Muscle layer of duodenum (tissue), 2 donors: ENCODE data around the gene PDE4A.
"Not testable (repeated sequence)": the region's sequence is repeated elsewhere in the genome, so short reads cannot be mapped to it uniquely, and the experiment has no call there.

Source experiments
- H3K27ac ChIP-seq: one replicate; pipeline ENCODE4 v1.7.0; 2013; ENCODE audit warnings: mild to moderate bottlenecking, low read length
- H3K27me3 ChIP-seq: one replicate; pipeline ENCODE4 v1.7.0; 2013; ENCODE audit warnings: low read depth, mild to moderate bottlenecking, control low read depth, low read length
- H3K36me3 ChIP-seq, 2 donors: one replicate each; pipeline ENCODE4 v1.7.0; 2013; ENCODE audit warnings: low read length in 2 of 2, control low read depth in 1 of 2, mild to moderate bottlenecking in 1 of 2; ENCODE audit not compliant: insufficient read depth in 2 of 2, control insufficient read depth in 1 of 2
- H3K4me1 ChIP-seq, 2 donors: one replicate each; pipeline ENCODE4 v1.7.0; 2013; ENCODE audit warnings: low read length in 2 of 2, mild to moderate bottlenecking in 2 of 2, control low read depth in 1 of 2, moderate library complexity in 1 of 2; ENCODE audit not compliant: insufficient read depth in 2 of 2, control insufficient read depth in 1 of 2
- H3K4me3 ChIP-seq, 2 donors: one replicate each; pipeline ENCODE4 v1.7.0; 2013; ENCODE audit warnings: low read length in 2 of 2, low read depth in 1 of 2, mild to moderate bottlenecking in 1 of 2
- H3K9me3 ChIP-seq, 2 donors: one replicate each; pipeline ENCODE4 v1.7.0; 2013; ENCODE audit warnings: low read length in 2 of 2, control low read depth in 1 of 2, mild to moderate bottlenecking in 1 of 2; ENCODE audit not compliant: control insufficient read depth in 1 of 2
- donor health status: healthy.

Gene PDE4A

DNA sequence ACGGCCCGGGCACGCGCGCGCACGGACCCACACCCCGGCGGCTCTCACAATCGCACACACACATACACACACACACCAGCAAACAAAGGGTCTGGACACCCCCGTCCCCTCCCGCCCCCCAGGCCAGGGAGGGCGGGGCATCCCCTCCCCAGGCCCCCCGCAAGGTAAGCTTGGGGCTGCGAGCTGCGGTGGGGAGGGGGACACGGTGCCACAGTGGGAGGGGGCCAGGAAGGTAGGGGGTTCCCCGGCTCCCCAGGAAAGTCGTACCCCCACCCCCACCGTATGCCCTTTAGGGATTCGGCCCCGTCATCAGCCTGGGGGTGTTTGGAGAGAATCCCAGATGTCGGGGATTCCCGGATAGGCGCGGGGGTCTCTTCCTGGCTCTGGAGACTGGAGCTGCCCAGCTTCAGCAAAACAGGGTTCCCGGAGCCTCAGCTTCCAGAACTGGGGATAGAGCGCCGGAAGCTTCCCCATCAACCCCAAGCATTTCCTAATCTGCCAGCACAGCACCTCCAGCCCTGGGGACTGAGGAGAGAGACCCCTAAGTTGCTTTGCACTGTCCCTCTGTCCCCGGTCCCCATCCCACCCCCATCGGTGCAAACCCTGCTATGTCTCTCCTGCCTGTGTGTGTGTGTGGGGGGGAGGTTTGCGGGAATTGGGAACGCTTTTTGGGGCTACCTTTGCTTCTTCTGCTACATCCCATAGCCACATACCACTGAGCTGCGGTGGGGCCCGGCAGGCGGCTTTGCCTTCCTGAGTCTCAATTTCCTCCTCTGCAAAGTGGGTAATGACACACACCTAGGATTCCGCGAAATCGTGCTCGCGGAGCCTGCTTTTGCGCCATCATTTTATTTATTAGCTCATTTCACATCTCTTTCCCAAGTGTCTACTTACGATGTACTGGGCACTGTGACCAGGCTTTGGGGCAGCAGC, 15.2 kb upstream of the PDE4A start:
- H3K27ac ChIP-seq: no peak overlapping the region
- H3K4me1 ChIP-seq: peaks cover 0 to 37% of the 10 kb centered on the region in 2 donors

DNA sequence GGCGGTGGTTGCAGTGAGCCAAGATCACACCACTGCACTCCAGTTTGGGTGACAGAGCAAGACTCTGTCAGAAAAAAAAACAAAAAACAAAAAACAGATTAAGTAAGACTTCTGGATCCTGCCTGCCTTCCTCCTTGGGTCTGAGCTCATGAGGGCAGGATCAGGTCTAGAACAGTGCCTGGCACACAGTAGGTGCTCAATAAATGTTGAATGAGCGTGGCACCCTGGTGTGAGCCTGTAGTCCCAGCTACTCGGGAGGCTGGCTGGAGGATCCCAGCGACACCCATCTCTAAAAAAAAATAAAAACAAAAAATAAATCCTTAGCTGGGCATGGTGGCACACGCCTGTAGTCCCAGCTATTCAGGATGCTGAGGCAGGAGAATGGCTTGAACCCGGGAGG, 14.1 kb upstream of the PDE4A start:
- no peaks in the 10 kb centered on the region for H3K27me3 ChIP-seq
- H3K4me3 ChIP-seq: no peak overlapping the region
- no peaks in the 10 kb centered on the region for H3K36me3 ChIP-seq
- H3K4me1 ChIP-seq: peaks cover 0 to 30% of the 10 kb centered on the region in 2 donors
- no peaks in the 10 kb centered on the region for H3K9me3 ChIP-seq
- no peak overlapping the region for H3K27ac ChIP-seq

More for the DNA sequence above, 15.2 kb upstream of the PDE4A start:
- H3K9me3 ChIP-seq: no peaks in the 10 kb centered on the region
- no peaks in the 10 kb centered on the region for H3K36me3 ChIP-seq
- H3K4me3 ChIP-seq: peak overlapping the region in 1 of 2 donors; percentile 98
- H3K27me3 ChIP-seq: no peaks in the 10 kb centered on the region

DNA sequence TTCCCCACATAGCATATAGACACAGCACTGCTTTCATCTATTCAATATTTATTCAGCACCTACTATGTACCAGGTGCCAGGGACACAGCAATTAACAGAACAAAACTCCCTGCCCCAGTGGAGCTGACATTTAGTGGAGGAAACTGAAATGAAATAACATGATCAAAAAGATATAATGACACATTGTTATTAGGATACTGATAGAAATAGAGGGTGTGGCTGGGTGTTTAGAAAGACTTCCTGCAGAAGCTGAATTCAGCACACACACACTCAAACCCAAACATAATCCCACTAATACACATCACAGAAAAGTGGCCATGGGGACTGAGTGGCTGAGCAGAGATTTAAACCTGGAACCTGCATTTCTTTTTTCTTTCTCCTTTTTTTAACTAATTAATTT, 13.2 kb upstream of the PDE4A start:
- H3K27me3 ChIP-seq: no peaks in the 10 kb centered on the region
- H3K9me3 ChIP-seq: no peaks in the 10 kb centered on the region
- H3K4me1 ChIP-seq: peaks cover 0 to 21% of the 10 kb centered on the region in 2 donors
- H3K27ac ChIP-seq: no peak overlapping the region
- no peaks in the 10 kb centered on the region for H3K36me3 ChIP-seq
- no peak overlapping the region for H3K4me3 ChIP-seq

DNA sequence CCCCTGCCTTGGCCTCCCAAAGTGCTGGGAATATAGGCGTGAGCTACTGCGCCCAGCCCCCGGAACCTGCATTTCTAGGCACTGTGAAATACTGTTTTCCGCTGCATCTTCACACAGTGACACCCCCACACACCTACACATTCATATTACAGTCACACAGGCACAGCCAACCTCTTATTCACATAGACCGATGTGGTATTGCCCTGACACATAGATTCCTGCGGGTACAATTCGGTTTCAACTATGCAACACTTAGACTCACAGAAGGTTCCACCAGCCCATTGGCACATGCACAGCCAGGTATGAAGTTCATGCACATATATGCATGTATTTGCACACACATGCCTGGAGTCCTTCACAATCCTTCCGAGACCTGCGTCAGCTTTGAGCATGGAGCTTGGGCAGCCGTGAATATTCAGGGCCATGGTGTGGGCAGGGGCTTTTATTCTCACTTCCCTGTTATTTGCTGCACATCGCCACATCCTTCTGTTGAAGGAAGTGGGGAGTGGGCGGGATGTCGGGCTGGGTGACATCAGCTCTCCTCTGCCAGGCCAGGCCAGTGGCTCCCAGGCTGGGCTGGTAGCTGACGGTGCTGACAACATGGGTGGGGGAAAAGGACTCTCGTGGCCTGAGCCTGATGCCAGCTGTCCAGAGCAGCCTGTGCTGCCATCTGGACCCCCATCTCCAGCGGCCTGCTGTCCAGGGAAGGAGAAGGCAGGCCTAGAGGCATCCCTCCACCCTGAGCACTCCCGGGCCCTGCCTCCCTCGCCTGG, 11.6 kb upstream of the PDE4A start:
- no peaks in the 10 kb centered on the region for H3K9me3 ChIP-seq
- H3K4me3 ChIP-seq: no peak overlapping the region
- no peaks in the 10 kb centered on the region for H3K36me3 ChIP-seq
- peaks cover 0 to 13% of the 10 kb centered on the region in 2 donors for H3K4me1 ChIP-seq
- no peaks in the 10 kb centered on the region for H3K27me3 ChIP-seq
- no peak overlapping the region for H3K27ac ChIP-seq

DNA sequence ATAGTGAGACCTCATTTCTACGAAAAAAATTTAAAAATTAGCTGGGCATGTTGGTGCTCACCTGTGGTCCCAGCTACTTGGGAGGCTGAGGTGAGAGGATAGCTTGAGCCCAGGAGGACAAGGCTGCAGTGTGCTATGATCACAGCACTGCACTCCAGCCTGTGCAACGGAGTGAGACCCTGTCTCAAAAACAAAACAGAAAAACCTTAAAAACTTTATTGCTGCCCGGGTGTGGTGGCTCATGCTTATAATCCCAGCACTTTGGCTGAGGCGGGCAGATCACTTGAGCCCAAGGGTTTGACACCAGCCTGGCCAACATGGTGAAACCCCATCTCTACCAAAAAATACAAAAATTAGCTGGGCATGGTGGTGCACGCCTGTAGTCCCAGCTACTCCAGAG, 9.1 kb upstream of the PDE4A start:
- H3K9me3 ChIP-seq, H3K36me3 ChIP-seq, H3K27ac ChIP-seq, H3K4me1 ChIP-seq, H3K27me3 ChIP-seq, H3K4me3 ChIP-seq: not testable (repeated sequence)

DNA sequence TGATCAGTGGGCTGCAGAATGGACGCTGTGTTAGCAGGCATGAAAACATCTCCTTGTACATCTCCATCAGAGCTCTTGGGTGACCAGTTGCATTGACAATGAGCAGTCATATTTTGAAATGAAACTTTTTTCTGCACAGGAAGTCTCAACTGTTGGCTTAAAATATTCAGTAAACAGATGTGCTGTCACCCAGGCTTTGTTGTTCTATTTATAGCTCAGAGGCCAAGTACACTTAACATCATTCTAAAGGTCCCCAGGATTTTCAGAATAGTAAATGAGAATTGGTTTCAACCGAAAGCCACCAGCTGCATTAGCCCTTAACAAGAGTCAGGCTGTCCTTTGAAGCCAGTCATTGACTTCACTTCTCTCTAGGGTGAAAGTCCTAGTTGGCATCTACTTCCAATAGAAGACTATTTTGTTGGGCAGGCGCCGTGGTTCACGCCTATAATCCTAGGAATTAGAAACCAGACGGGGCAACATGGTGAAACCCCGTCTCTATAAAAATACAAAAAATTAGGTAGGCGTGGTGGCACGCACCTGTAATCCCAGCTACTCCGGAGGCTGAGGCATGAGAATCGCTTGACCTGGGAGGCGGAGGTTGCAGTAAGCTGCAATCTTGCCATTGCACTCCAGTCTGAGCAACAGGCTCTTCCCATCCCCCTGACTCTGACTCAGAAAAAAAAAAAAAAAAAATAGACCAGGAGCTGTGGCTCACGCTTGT, 7.9 kb upstream of the PDE4A start:
- H3K9me3 ChIP-seq: no peaks in the 10 kb centered on the region
- no peak overlapping the region for H3K4me3 ChIP-seq
- peaks cover 0 to 12% of the 10 kb centered on the region in 2 donors for H3K4me1 ChIP-seq
- H3K27ac ChIP-seq: no peak overlapping the region
- H3K36me3 ChIP-seq: no peaks in the 10 kb centered on the region
- H3K27me3 ChIP-seq: peaks cover 7% of the 10 kb centered on the region

DNA sequence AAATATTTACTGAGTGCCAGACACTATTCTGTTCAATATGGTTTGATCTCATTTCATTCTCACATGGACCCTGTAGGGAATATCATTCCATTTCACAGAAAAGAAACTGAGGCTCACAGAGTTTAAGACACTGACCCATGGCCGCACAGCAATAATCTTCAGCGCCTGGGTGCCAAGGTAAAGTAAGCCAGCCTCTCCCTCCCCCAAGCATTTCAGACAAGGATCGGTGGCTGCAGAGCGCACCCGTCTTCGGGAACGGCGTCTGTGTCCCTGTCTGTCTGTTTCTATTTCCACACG, 4.3 kb upstream of the PDE4A start:
- H3K9me3 ChIP-seq: no peaks in the 10 kb centered on the region
- H3K27me3 ChIP-seq: peaks cover 33% of the 10 kb centered on the region
- H3K27ac ChIP-seq: no peak overlapping the region
- H3K4me3 ChIP-seq: peak overlapping the region in 1 of 2 donors; percentile 54
- H3K36me3 ChIP-seq: no peaks in the 10 kb centered on the region
- peaks cover 0 to 37% of the 10 kb centered on the region in 2 donors for H3K4me1 ChIP-seq

DNA sequence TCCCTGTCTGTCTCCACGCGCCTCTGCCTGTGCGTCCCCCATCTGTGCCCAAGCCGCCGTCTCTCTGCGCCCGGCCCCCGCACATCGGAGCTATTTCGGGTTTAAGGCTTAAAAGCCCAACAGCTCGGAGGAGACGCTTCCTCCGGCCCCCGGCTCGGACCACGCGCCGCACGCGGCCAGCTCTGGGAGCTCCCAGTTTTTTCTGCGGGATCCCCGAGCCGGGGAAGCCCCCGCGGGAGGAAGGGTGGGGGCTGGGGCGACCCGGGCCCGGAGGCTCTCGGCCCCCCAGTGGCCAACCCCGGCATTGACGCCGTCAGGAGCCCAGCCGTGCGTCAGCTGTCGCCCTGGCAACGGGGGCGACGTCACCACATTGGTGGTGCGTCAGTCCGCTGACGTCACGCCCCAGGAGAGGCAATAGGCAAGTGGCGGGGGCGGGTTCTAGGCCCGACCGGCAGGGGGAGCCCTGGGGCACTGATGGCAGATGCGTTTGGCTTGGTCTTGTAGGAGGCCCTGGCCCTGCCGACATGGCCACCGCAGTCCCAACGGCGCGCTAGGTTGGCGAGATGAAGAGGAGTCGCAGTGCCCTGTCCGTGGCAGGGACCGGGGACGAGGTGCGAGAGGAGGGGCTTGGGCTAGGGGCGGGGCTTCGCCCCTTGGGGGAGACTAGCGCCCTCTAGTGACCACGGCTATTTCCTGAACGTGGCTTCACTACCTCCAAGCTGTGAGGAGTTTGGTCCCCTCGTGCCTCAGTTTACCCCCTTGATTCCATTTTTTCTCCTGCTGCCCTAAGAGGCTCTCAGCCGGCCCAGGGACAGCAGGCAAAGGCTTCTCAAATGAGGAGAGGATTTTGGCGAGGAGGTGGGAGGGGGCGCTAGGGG, 3.7 kb upstream of the PDE4A start:
- Histone ChIP-seq H3K4me1 (peaks cover 0 to 40% of the 10 kb centered on the region in 2 donors), H3K27me3 (peaks cover 39% of the 10 kb centered on the region), H3K27ac (no peak overlapping the region)

DNA sequence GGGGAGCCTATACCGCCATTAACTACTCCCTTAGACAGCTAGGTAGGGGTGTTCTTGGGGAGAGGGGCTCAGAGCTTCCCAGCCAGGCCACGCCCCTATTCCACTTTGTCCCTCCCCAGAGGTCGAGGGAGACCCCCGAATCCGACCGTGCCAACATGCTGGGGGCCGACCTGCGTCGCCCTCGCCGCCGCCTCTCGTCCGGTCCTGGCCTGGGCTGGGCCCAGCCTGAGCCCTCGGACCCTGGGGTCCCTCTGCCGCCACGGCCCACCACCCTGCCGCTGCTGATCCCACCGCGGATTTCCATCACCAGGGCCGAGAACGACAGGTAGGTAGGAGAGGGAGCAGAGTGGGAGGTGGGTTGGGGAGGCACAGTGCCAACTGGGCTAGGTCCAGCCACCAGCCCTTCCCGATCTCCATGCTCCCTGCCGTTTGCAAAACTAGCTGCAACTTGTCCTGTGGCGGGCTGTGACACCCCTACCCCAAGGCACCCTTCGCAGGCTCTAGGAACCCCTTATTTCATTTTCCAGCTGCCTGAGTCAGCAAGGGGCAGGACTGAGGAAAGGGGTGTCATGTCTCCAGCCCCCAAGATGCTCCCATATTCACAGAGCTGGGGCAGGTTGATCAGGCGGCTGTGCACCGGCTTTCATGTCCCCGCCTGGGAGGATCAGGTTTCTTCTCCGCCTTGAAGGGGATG, 2.6 kb upstream of the PDE4A start:
- no peaks in the 10 kb centered on the region for H3K9me3 ChIP-seq
- H3K27me3 ChIP-seq: peaks cover 48% of the 10 kb centered on the region
- H3K4me1 ChIP-seq: peaks cover 0 to 40% of the 10 kb centered on the region in 2 donors
- no peak overlapping the region for H3K27ac ChIP-seq
- no peak overlapping the region for H3K4me3 ChIP-seq
- no peaks in the 10 kb centered on the region for H3K36me3 ChIP-seq

More for the DNA sequence above, 3.7 kb upstream of the PDE4A start:
- Histone ChIP-seq H3K36me3 (no peaks in the 10 kb centered on the region), H3K9me3 (no peaks in the 10 kb centered on the region), H3K4me3 (peak overlapping the region; percentile 16 to 54)

DNA sequence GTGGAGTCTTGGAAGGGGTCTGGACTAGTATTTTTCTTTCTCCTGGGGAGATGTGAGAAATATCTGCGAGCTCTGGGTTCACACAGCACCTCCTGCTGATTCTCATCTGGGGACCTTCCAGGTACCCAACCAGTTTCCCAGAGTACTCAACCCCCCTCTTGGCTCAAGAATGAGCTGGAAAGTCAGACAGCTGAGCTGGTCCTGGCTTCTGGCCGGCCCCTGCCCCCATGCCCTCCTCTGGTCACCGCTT, 2.2 kb upstream of the PDE4A start:
- peaks cover 0 to 40% of the 10 kb centered on the region in 2 donors for H3K4me1 ChIP-seq
- H3K36me3 ChIP-seq: no peaks in the 10 kb centered on the region
- H3K27ac ChIP-seq: no peak overlapping the region
- no peaks in the 10 kb centered on the region for H3K9me3 ChIP-seq
- H3K4me3 ChIP-seq: no peak overlapping the region
- H3K27me3 ChIP-seq: peaks cover 51% of the 10 kb centered on the region
